ENCODE measurements around the gene CFAP107. TPM values are rescaled to one million over a fixed set of nuclear protein-coding genes. Genes with fewer than 3 reads are reported as not detected.

CFAP107 gene
- total RNA-seq, 1 experiment from 2014 or later, result not detected

GRCh38 chr1:12741946-12742345, 4.1 kb upstream of the CFAP107 start:
- H3K9me3 ChIP-seq (ENCODE audit: control insufficient read depth, insufficient read depth, low read depth, low read length), result no peaks in the 10 kb centered on the region; the same call in 1 of the 2 replicates
- DNase-seq (ENCODE audit: low read depth, low spot score) (no peak), ATAC-seq (no peak)
- no TSS peak for BruUV-seq (replicated peaks)
- H3K4me1 ChIP-seq (ENCODE audit: control insufficient read depth, insufficient read depth, low read length), result no peaks in the 10 kb centered on the region
- intact Hi-C loops (cut with micrococcal nuclease; ENCODE audit: unreplicated experiment) (no loop called here), in situ Hi-C loops (cut with HindIII; ENCODE audit: low pct_unique_long_range_greater_than_20kb, low sequenced_read_pairs) (no loop called here)
- ChIA-PET POLR2A (no interaction called here), CTCF (no interaction called here)
- no peak overlapping the region for H3K4me3 ChIP-seq (ENCODE audit: low read depth in 2 of 2, low read length in 2 of 2)
- H3K27ac ChIP-seq (ENCODE audit: low read length), result no peak overlapping the region
- no peak for TF ChIP-seq TCF7L2 (IDR thresholded peaks at IDR 0.05; ENCODE audit: low read depth, low read length)
- TF ChIP-seq REST (IDR thresholded peaks at IDR 0.05; ENCODE audit: insufficient read depth in 1 of 2, low read depth in 2 of 2, low read length in 1 of 2), result no peak
- TF ChIP-seq CTCF (IDR thresholded peaks at IDR 0.05), result no peak
- TF ChIP-seq POLR2AphosphoS5 (IDR thresholded peaks at IDR 0.05; ENCODE audit: low read depth, low read length), result no peak
- no peak for TF ChIP-seq SIN3A (IDR thresholded peaks at IDR 0.05; ENCODE audit: borderline replicate concordance, insufficient read depth, low read depth, low read length)
- H3K27me3 ChIP-seq (ENCODE audit: control insufficient read depth, insufficient read depth, low read length), result peaks cover 10% of the 10 kb centered on the region
- H3K36me3 ChIP-seq (ENCODE audit: control insufficient read depth, insufficient read depth, low read length), result no peaks in the 10 kb centered on the region

- intact Hi-C loops (cut with micrococcal nuclease; ENCODE audit: unreplicated experiment), result no loop called here
- no peak for DNase-seq (ENCODE audit: low read depth, low spot score)
Measured at GRCh38 chr1:12745126-12745991, 641 bp upstream of the CFAP107 start.

More at GRCh38 chr1:12745126-12745991, 641 bp upstream of the CFAP107 start:
- Histone ChIP-seq H3K27ac (ENCODE audit: low read length) (peak overlapping the region; percentile 6; the same call in 1 of the 2 replicates), H3K4me1 (ENCODE audit: control insufficient read depth, insufficient read depth, low read length) (no peaks in the 10 kb centered on the region), H3K9me3 (ENCODE audit: control insufficient read depth, insufficient read depth, low read depth, low read length) (peaks cover 5% of the 10 kb centered on the region), H3K27me3 (ENCODE audit: control insufficient read depth, insufficient read depth, low read length) (peaks cover 3% of the 10 kb centered on the region), H3K36me3 (ENCODE audit: control insufficient read depth, insufficient read depth, low read length) (no peaks in the 10 kb centered on the region), H3K4me3 (ENCODE audit: low read depth in 2 of 2, low read length in 2 of 2) (no peak overlapping the region)
- no TSS peak for BruUV-seq (replicated peaks)
- POLR2A ChIA-PET, result no interaction called here
- in situ Hi-C loops (cut with HindIII; ENCODE audit: low pct_unique_long_range_greater_than_20kb, low sequenced_read_pairs), result no loop called here
- CTCF ChIA-PET, result no interaction called here
- no peak for ATAC-seq
- TF ChIP-seq SIN3A (IDR thresholded peaks at IDR 0.05; ENCODE audit: borderline replicate concordance, insufficient read depth, low read depth, low read length) (no peak), TCF7L2 (IDR thresholded peaks at IDR 0.05; ENCODE audit: low read depth, low read length) (no peak), CTCF (IDR thresholded peaks at IDR 0.05) (no peak), REST (IDR thresholded peaks at IDR 0.05; ENCODE audit: insufficient read depth in 1 of 2, low read depth in 2 of 2, low read length in 1 of 2) (no peak), POLR2AphosphoS5 (IDR thresholded peaks at IDR 0.05; ENCODE audit: low read depth, low read length) (no peak)

Data from Panc1 (cell line).